WERI-Rb-1 (cell line): ENCODE data around the gene TMEM222.

Experiments used
- DNase-seq: peaks from one replicate; pipeline ENCODE4 v3.0.0-alpha.2; 2020
- H3K27ac ChIP-seq: fragments of 250-450 bp; sonication (Bioruptor Pico); 2 replicates; pipeline ENCODE4 v1.5.1; 2020; ENCODE audit warnings: mild to moderate bottlenecking, moderate library complexity
- H3K27me3 ChIP-seq: fragments of 250-450 bp; sonication (Bioruptor Pico); 2 replicates; pipeline ENCODE4 v1.5.1; 2021; ENCODE audit warnings: mild to moderate bottlenecking, low read depth, moderate library complexity; ENCODE audit not compliant: insufficient read depth, severe bottlenecking
- H3K36me3 ChIP-seq: fragments of 250-450 bp; sonication (Bioruptor Pico); 2 replicates; pipeline ENCODE4 v1.5.1; 2020; ENCODE audit warnings: mild to moderate bottlenecking, moderate library complexity
- H3K4me3 ChIP-seq: 2 replicates; pipeline ENCODE4 v1.5.1; 2011; ENCODE audit warnings: low read depth, mild to moderate bottlenecking, control low read depth, low read length
- H3K9me3 ChIP-seq: fragments of 250-450 bp; sonication (Bioruptor Pico); 2 replicates; pipeline ENCODE4 v1.5.1; 2021; ENCODE audit warnings: mild to moderate bottlenecking, moderate library complexity; ENCODE audit not compliant: severe bottlenecking
- CTCF ChIP-seq: IDR thresholded peaks from 2 replicates; pipeline ENCODE4 v1.5.1; 2011; ENCODE audit warnings: low read depth, mild to moderate bottlenecking, control low read depth, inconsistent platforms, low read length

The TMEM222 gene

GRCh38 chr1:27333717-27334279 lies 11.8 kb downstream of the TMEM222 start:
- Histone ChIP-seq H3K27ac (no peak overlapping the region), H3K27me3 (no peaks in the 10 kb centered on the region), H3K36me3 (peaks cover 42% of the 10 kb centered on the region), H3K9me3 (no peaks in the 10 kb centered on the region), H3K4me3 (no peak overlapping the region)
- DNase-seq: no peak
- TF ChIP-seq CTCF: no peak

- Histone ChIP-seq H3K9me3 (no peaks in the 10 kb centered on the region), H3K27ac (no peak overlapping the region), H3K36me3 (peaks cover 31% of the 10 kb centered on the region), H3K4me3 (no peak overlapping the region), H3K27me3 (no peaks in the 10 kb centered on the region)
- no peak for TF ChIP-seq CTCF
- DNase-seq: no peak
Observed at GRCh38 chr1:27335506-27336422, 13.8 kb downstream of the TMEM222 start.

GRCh38 chr1:27336756-27337155 lies 14.8 kb downstream of the TMEM222 start:
- TF ChIP-seq CTCF: no peak
- H3K4me3 ChIP-seq: no peak overlapping the region
- peaks cover 26% of the 10 kb centered on the region for H3K36me3 ChIP-seq
- H3K27ac ChIP-seq: no peak overlapping the region
- H3K27me3 ChIP-seq: no peaks in the 10 kb centered on the region
- DNase-seq: no peak
- H3K9me3 ChIP-seq: no peaks in the 10 kb centered on the region

GRCh38 chr1:27338751-27339150 lies 16.8 kb downstream of the TMEM222 start:
- no peaks in the 10 kb centered on the region for H3K9me3 ChIP-seq
- H3K4me3 ChIP-seq: no peak overlapping the region
- no peak overlapping the region for H3K27ac ChIP-seq
- no peak for DNase-seq
- TF ChIP-seq CTCF: no peak
- peaks cover 9% of the 10 kb centered on the region for H3K36me3 ChIP-seq
- H3K27me3 ChIP-seq: no peaks in the 10 kb centered on the region

GRCh38 chr1:27339213-27339612 lies 17.2 kb downstream of the TMEM222 start:
- Histone ChIP-seq H3K27ac (no peak overlapping the region), H3K36me3 (peaks cover 4% of the 10 kb centered on the region), H3K9me3 (no peaks in the 10 kb centered on the region), H3K4me3 (no peak overlapping the region), H3K27me3 (no peaks in the 10 kb centered on the region)
- TF ChIP-seq CTCF: no peak
- no peak for DNase-seq
